Pancreas (tissue), 10 donors: ENCODE measurements around the gene PCK1. TPM values are rescaled to one million over a fixed set of nuclear protein-coding genes. Genes with fewer than 3 reads are reported as not detected.

ENCODE experiments used
- ATAC-seq, 4 donors: fragments of 200-7000 bp; cut with Tn5 transposase; one replicate each; pipeline versions ENCODE4 v1.8.0 to v1.9.1; 2020; ENCODE audit warnings: mild to moderate bottlenecking in 4 of 4, moderate library complexity in 4 of 4
- DNase-seq, 6 donors: peaks; one replicate each; pipeline ENCODE4 v3.0.0-alpha.2; 2020
- FAIRE-seq: peaks from 2 replicates; lab custom pipeline; 2012; peaks lifted over from hg19 to GRCh38; lab: Jason Lieb, UNC
- H3K27ac ChIP-seq, 4 donors: fragments of 200-600 bp; sonication (generic); 1 replicate in 3 of 4; 2 replicates in 1 of 4; pipeline versions ENCODE4 v1.5.0 to v1.8.0; 2020
- H3K27me3 ChIP-seq, 4 donors: fragments of 200-600 bp; one replicate each; pipeline ENCODE4 v1.8.0; 2021
- H3K36me3 ChIP-seq, 3 donors: fragments of 200-600 bp; sonication (generic) in 1 of 3; one replicate each; pipeline versions ENCODE4 v1.5.0 to v1.8.0; 2020 to 2021
- H3K4me1 ChIP-seq, 3 donors: fragments of 200-600 bp; one replicate each; pipeline ENCODE4 v1.8.0; 2021
- H3K4me3 ChIP-seq, 4 donors: fragments of 200-600 bp; sonication (generic) in 2 of 4; one replicate each; pipeline versions ENCODE4 v1.5.0 to v1.8.0; 2020 to 2021
- H3K9me3 ChIP-seq, 4 donors: fragments of 200-600 bp; one replicate each; pipeline ENCODE4 v1.8.0; 2021
- CTCF ChIP-seq, 4 donors: fragments of 200-600 bp; sonication (generic) in 3 of 4; IDR thresholded peaks; one replicate each; pipeline versions ENCODE4 v1.5.0 to v1.8.0; 2021; ENCODE audit warnings: antibody characterized with exemption in 4 of 4
- WGBS, 2 donors: extraction: QIAGEN DNeasy Blood & Tissue Kit; methylation state at CpG; one replicate each; pipeline ENCODE4 v1.1.7; 2013; 5-methylcytosine and 5-hydroxymethylcytosine counted together
- intact Hi-C, 3 donors: fragments of 100-400 bp; cut with DNase I; formaldehyde crosslinking; loops; one replicate each; pipeline versions ENCODE4 v1.11.1 to v1.14.2; 2022
- polyA plus RNA-seq, 2 donors: library from polyadenylated mRNA; stranded (reverse); fragments of 200-250 nt; gene quantifications; one replicate each; pipeline ENCODE4 v1.2.3, GENCODE V29; 2013
- total RNA-seq, 6 donors: library from RNA; stranded (reverse); fragmentation: NEBNext Ultra II Directional in 4 of 6; extraction: Animal tissue kit (Norgen Biotek cat#: 25700) in 4 of 6; gene quantifications; one replicate each; pipeline versions ENCODE4 v1.2.1 to v1.2.4, GENCODE V29; 2021 to 2023
- donor health status: healthy with polysubstance abuse.
- donor health status: DM: no; HTN: no; CAD: no; lungs with moderate emphysema.
- donor health status: DM: no; HTN: no; CAD: no.
- donor health status: control.
- donor health status: control.
- donor health status: Bipolar disorder and iron deficiency.
- donor health status: DM: yes; HTN: yes; CAD: no.
- donor health status: DM: no; HTN: no; CAD: no.
- donor health status: DM: no; HTN: no; CAD: no.
- donor health status: DM: yes; HTN: yes; CAD: no.

The PCK1 gene
- total and polyA plus RNA-seq, 8 donors = 0.12 to 2.5 (median 0.47) TPM

GRCh38 chr20:57562541-57563465 is 1.9 kb downstream of the PCK1 start:
- DNase-seq (no peak), ATAC-seq (no peak), FAIRE-seq (no peak)
- H3K27me3 ChIP-seq = no peaks in the 10 kb centered on the region
- peaks cover 7 to 14% (median 9%) of the 10 kb centered on the region in 3 donors for H3K4me1 ChIP-seq
- H3K27ac ChIP-seq = no peak overlapping the region
- no peak overlapping the region for H3K4me3 ChIP-seq
- no peak for TF ChIP-seq CTCF (IDR thresholded peaks at IDR 0.05)
- intact Hi-C loops = no loop called here
- 82 to 89% methylated on average over 35 of the region's 35 CpGs for WGBS, 2 donors
- no peaks in the 10 kb centered on the region for H3K36me3 ChIP-seq
- no peaks in the 10 kb centered on the region for H3K9me3 ChIP-seq

GRCh38 chr20:57563522-57563921 is 2.6 kb downstream of the PCK1 start:
- intact Hi-C loops = no loop called here
- no peaks in the 10 kb centered on the region for H3K36me3 ChIP-seq
- no peak for FAIRE-seq
- H3K4me1 ChIP-seq = peaks cover 7 to 14% (median 9%) of the 10 kb centered on the region in 3 donors
- DNase-seq = no peak
- no peak for TF ChIP-seq CTCF (IDR thresholded peaks at IDR 0.05)
- H3K27me3 ChIP-seq = no peaks in the 10 kb centered on the region
- H3K4me3 ChIP-seq = no peak overlapping the region
- no peaks in the 10 kb centered on the region for H3K9me3 ChIP-seq
- WGBS, 2 donors = 89 to 94% methylated on average over 12 of the region's 12 CpGs
- ATAC-seq = no peak
- H3K27ac ChIP-seq = no peak overlapping the region

- Histone ChIP-seq H3K36me3 (no peaks in the 10 kb centered on the region), H3K9me3 (no peaks in the 10 kb centered on the region), H3K4me3 (no peak overlapping the region), H3K27me3 (no peaks in the 10 kb centered on the region), H3K4me1 (peaks cover 7 to 14% (median 9%) of the 10 kb centered on the region in 3 donors), H3K27ac (no peak overlapping the region)
- 71 to 86% methylated on average over 14 of the region's 14 CpGs for WGBS, 2 donors
- ATAC-seq (no peak), FAIRE-seq (no peak), DNase-seq (no peak)
- TF ChIP-seq CTCF (IDR thresholded peaks at IDR 0.05) = no peak
- intact Hi-C loops = no loop called here
Observed at GRCh38 chr20:57564180-57564802, 3.4 kb downstream of the PCK1 start.

GRCh38 chr20:57564951-57565642 is 4.2 kb downstream of the PCK1 start:
- WGBS, 2 donors = 74 to 82% methylated on average over 11 of the region's 11 CpGs
- Histone ChIP-seq H3K27ac (no peak overlapping the region), H3K27me3 (no peaks in the 10 kb centered on the region), H3K4me3 (no peak overlapping the region), H3K4me1 (peaks cover 7 to 14% (median 9%) of the 10 kb centered on the region in 3 donors), H3K9me3 (no peaks in the 10 kb centered on the region), H3K36me3 (no peaks in the 10 kb centered on the region)
- ATAC-seq (no peak), DNase-seq (no peak), FAIRE-seq (no peak)
- intact Hi-C loops = no loop called here
- no peak for TF ChIP-seq CTCF (IDR thresholded peaks at IDR 0.05)
